SK-N-SH (cell line): Measurements from ENCODE around the gene PRTFDC1. TPM values are rescaled to one million over a fixed set of nuclear protein-coding genes. Genes with fewer than 3 reads are reported as not detected.

Experiments used
- CTCF ChIA-PET: fragments of 300-600, 350-600 bp; formaldehyde crosslinking; extraction: SDS; loops from one replicate; lab custom pipeline; 2021; lab: Yijun Ruan, JAX
- POLR2A ChIA-PET: fragments of 350-600 bp; sonication (Branson Sonifier 250); formaldehyde crosslinking; extraction: SDS; loops from one replicate; lab custom pipeline; 2020; ENCODE audit warnings: antibody characterized with exemption, inconsistent platforms; lab: Yijun Ruan, JAX
- DNase-seq: peaks from one replicate; pipeline ENCODE4 v3.0.0; 2012
- H2AFZ ChIP-seq: fragments of 200-600 bp; sonication (generic); 2 replicates; pipeline ENCODE4 v1.8.1; 2016; ENCODE audit warnings: antibody characterized with exemption, mild to moderate bottlenecking, low read depth
- H3F3A ChIP-seq: fragments of 200-600 bp; sonication (generic); replicated peaks from 2 replicates; pipeline ENCODE3; 2016; ENCODE audit warnings: antibody characterized with exemption, mild to moderate bottlenecking; ENCODE audit not compliant: insufficient read depth
- H3K27ac ChIP-seq, 2 experiments: fragments of 200-500 bp in 1 of 2; fragments of 200-600 bp in 1 of 2; sonication (Bioruptor generic) in 1 of 2; sonication (generic), shearing (Covaris generic) in 1 of 2; 2 replicates each; pipeline versions ENCODE4 v1.5.1 to v1.6.1; 2014 to 2016; ENCODE audit warnings: low read depth in 2 of 2, inconsistent platforms in 1 of 2, low read length in 1 of 2, mild to moderate bottlenecking in 1 of 2, mixed read lengths in 1 of 2
- H3K27me3 ChIP-seq: fragments of 200-600 bp; sonication (generic), shearing (Covaris generic); 2 replicates; pipeline ENCODE4 v1.6.1; 2016; ENCODE audit warnings: mixed run types; ENCODE audit not compliant: insufficient read depth
- H3K36me3 ChIP-seq, 2 experiments: fragments of 200-500 bp in 1 of 2; fragments of 200-600 bp in 1 of 2; sonication (Bioruptor generic) in 1 of 2; sonication (generic) in 1 of 2; replicated peaks in 1 of 2; 2 replicates each; pipeline versions ENCODE3 to v1.5.1; 2014 to 2016; ENCODE audit warnings: low read length in 1 of 2, mild to moderate bottlenecking in 1 of 2; ENCODE audit not compliant: insufficient read depth in 2 of 2, control insufficient read depth in 1 of 2
- H3K4me1 ChIP-seq, 2 experiments: fragments of 200-500 bp in 1 of 2; fragments of 200-600 bp in 1 of 2; sonication (Bioruptor generic) in 1 of 2; sonication (generic), shearing (Covaris generic) in 1 of 2; 2 replicates each; pipeline versions ENCODE4 v1.5.1 to v1.6.1; 2014 to 2016; ENCODE audit warnings: low read depth in 1 of 2, low read length in 1 of 2, mixed run types in 1 of 2; ENCODE audit not compliant: insufficient read depth in 2 of 2, control insufficient read depth in 1 of 2
- H3K4me2 ChIP-seq: fragments of 200-600 bp; sonication (generic), shearing (Covaris generic); 2 replicates; pipeline ENCODE4 v1.6.1; 2017; ENCODE audit warnings: mixed run types
- H3K4me3 ChIP-seq, 2 experiments: fragments of 200-500 bp in 1 of 2; fragments of 200-600 bp in 1 of 2; sonication (Bioruptor generic) in 1 of 2; sonication (generic), shearing (Covaris generic) in 1 of 2; 2 replicates each; pipeline versions ENCODE4 v1.5.1 to v1.8.1; 2014 to 2016; ENCODE audit warnings: low read depth in 2 of 2, inconsistent platforms in 1 of 2, low read length in 1 of 2, mild to moderate bottlenecking in 1 of 2, mixed read lengths in 1 of 2, moderate library complexity in 1 of 2
- H3K79me2 ChIP-seq: fragments of 200-600 bp; sonication (generic); 2 replicates; pipeline ENCODE4 v1.8.1; 2017; ENCODE audit warnings: mild to moderate bottlenecking; ENCODE audit not compliant: insufficient read depth
- H3K9ac ChIP-seq: fragments of 200-600 bp; sonication (generic); 2 replicates; pipeline ENCODE4 v1.6.1; 2017; ENCODE audit warnings: mixed run types
- H3K9me2 ChIP-seq: fragments of 200-600 bp; sonication (generic); 2 replicates; pipeline ENCODE4 v1.6.1; 2017; ENCODE audit warnings: mixed run types
- H3K9me3 ChIP-seq: fragments of 200-600 bp; sonication (generic); 2 replicates; pipeline ENCODE4 v1.6.1; 2017; ENCODE audit warnings: mixed run types, mild to moderate bottlenecking, moderate library complexity
- H4K20me1 ChIP-seq: fragments of 200-600 bp; sonication (generic); 2 replicates; pipeline ENCODE4 v1.6.1; 2017; ENCODE audit warnings: mild to moderate bottlenecking, mixed run types; ENCODE audit not compliant: insufficient read depth
- ELF1 ChIP-seq: IDR thresholded peaks from 2 replicates; pipeline ENCODE4 v1.4.0; 2012
- EP300 ChIP-seq, 2 experiments: IDR thresholded peaks; 2 replicates each; pipeline versions ENCODE4 v1.4.0 to v1.6.1; 2012; ENCODE audit warnings: borderline replicate concordance in 1 of 2, low read depth in 1 of 2, low read length in 1 of 2
- FOSL2 ChIP-seq: IDR thresholded peaks from 2 replicates; pipeline ENCODE4 v1.4.0; 2012; ENCODE audit warnings: low read depth, mild to moderate bottlenecking, moderate library complexity, borderline replicate concordance
- FOXM1 ChIP-seq: IDR thresholded peaks from 2 replicates; pipeline ENCODE4 v1.4.0; 2012; ENCODE audit warnings: low read depth, mild to moderate bottlenecking
- GATA2 ChIP-seq: sonication (generic); formaldehyde crosslinking; IDR thresholded peaks from 2 replicates; pipeline ENCODE4 v1.5.0; 2020; ENCODE audit warnings: mild to moderate bottlenecking, missing genetic modification reagents
- IRF3 ChIP-seq: fragments of 150-350 bp; IDR thresholded peaks from 2 replicates; pipeline ENCODE4 v1.6.1; 2016; ENCODE audit warnings: mild to moderate bottlenecking, low read depth, low read length
- JUND ChIP-seq: IDR thresholded peaks from 2 replicates; pipeline ENCODE4 v1.4.0; 2012
- NFIC ChIP-seq: IDR thresholded peaks from 2 replicates; pipeline ENCODE4 v1.4.0; 2012; ENCODE audit warnings: borderline replicate concordance
- NRF1 ChIP-seq: IDR thresholded peaks from 2 replicates; pipeline ENCODE4 v1.6.1; 2012; ENCODE audit warnings: low read depth, mild to moderate bottlenecking, low read length
- PBX3 ChIP-seq: IDR thresholded peaks from 2 replicates; pipeline ENCODE4; 2012
- RFX5 ChIP-seq: IDR thresholded peaks from 2 replicates; pipeline ENCODE4 v1.6.1; 2012; ENCODE audit warnings: mild to moderate bottlenecking, improper control_type of control experiment, low read length
- SMC3 ChIP-seq: IDR thresholded peaks from 2 replicates; pipeline ENCODE4 v1.6.1; 2012; ENCODE audit warnings: low read depth, low read length, improper control_type of control experiment
- TCF12 ChIP-seq: IDR thresholded peaks from 2 replicates; pipeline ENCODE4 v1.4.0; 2012
- YY1 ChIP-seq: IDR thresholded peaks from 2 replicates; pipeline ENCODE4 v1.4.0; 2012; ENCODE audit warnings: low read depth, mild to moderate bottlenecking
- ZBTB33 ChIP-seq: IDR thresholded peaks from 2 replicates; pipeline ENCODE4 v1.4.0; 2012; ENCODE audit warnings: low read depth, borderline replicate concordance
- WGBS: methylation state at CpG from one replicate; pipeline ENCODE4 v1.1.6; 2017; ENCODE audit warnings: low lambda C conversion rate; 5-methylcytosine and 5-hydroxymethylcytosine counted together
- polyA plus RNA-seq, 3 experiments: library from polyadenylated mRNA; depleted of rRNA; stranded (reverse); fragments of >200 nt; gene quantifications; 2 replicates each; pipeline ENCODE4 v1.2.3, GENCODE V29; 2012
- TF ChIP-seq, protein P1 (sequence below): IDR thresholded peaks from 2 replicates; pipeline ENCODE4 v1.4.0; 2012; ENCODE audit warnings: low read depth, borderline replicate concordance
- TF ChIP-seq, protein P2 (sequence below): IDR thresholded peaks from 2 replicates; pipeline ENCODE4 v1.6.1; 2012; ENCODE audit warnings: mild to moderate bottlenecking, low read depth, low read length, moderate library complexity

Gene PRTFDC1
- polyA plus RNA-seq, 1 of the 3 experiments (the other 2 are of a cell fraction), result 6.6 TPM

DNA sequence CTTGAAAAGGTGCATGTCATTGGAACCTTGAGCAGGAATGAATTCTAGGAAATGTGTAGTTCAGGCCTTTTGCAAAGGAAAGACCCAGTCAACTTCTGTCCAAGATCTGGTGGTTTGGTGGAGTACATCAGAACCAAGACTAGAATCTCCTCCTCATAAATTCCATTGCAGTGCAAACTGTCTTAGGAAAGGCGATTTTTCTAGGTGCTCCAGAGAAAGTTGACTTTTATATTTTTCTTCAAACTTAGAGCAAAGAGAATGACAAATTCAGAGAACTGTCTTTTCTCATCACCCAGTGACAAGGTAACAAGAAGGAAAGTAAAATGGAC, 50.0 kb downstream of the PRTFDC1 start (continued):
- TF ChIP-seq ZBTB33 (no peak), TCF12 (no peak), PBX3 (no peak), ELF1 (no peak), RFX5 (no peak), EP300 (IDR thresholded peaks at IDR 0.05; ENCODE audit: borderline replicate concordance in 1 of 2, low read depth in 1 of 2, low read length in 1 of 2) (no peak)

DNA sequence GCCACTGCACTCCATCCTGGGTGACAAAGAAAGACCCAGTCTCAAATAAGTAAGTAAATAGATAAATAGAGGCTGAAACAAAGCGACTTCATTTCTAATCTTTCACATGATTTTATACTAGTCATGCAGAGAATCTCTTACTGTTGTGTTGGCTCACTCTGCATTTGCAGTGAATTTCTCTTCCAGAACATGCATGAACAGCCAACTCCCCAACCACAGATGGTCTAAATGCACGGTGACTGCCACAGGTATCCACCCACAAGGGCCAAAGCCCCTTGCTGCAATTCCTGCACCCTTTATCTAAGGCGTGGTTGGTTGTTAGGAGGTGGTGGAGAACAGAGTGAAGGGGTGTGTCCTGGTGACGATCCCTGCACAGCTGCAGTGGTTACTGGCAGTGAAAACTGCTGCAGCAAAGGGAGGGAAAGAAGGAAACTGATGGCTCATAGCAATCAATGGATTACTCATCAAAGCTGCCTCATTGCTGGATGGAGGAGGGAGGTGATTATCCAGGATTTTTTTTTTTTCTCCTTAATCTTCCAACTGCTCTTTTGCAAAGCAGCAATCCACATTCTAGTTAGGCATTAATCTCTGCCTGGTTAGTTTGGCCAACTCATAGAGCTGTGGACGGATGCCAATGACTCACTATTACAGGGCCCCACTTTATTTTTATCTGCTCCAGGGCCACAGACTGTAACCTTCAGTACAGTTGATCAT, 50.6 kb downstream of the PRTFDC1 start:
- ChIA-PET CTCF (no interaction called here), POLR2A (no interaction called here)
- no peak for DNase-seq
- Histone ChIP-seq H4K20me1 (no peaks in the 10 kb centered on the region), H3K4me3 (peak overlapping the region in 1 of 2 experiments; percentile 9; a peak in 1 of 4 replicates), H3K9me3 (no peaks in the 10 kb centered on the region), H3F3A (peaks cover 26% of the 10 kb centered on the region), H2AFZ (no peak overlapping the region), H3K9ac (no peak overlapping the region), H3K79me2 (no peaks in the 10 kb centered on the region), H3K4me1 (peaks cover 3 to 21% of the 10 kb centered on the region in 2 experiments; a peak in 2 of 4 replicates), H3K4me2 (peak overlapping the region; percentile 79), H3K27me3 (no peaks in the 10 kb centered on the region), H3K36me3 (no peaks in the 10 kb centered on the region), H3K27ac (peak overlapping the region; percentile 20 to 74; a peak in 3 of 4 replicates), H3K9me2 (no peaks in the 10 kb centered on the region)
- 18% methylated on average over 5 of the region's 5 CpGs for WGBS
- TF ChIP-seq TCF12 (peak; percentile 92), NRF1 (no peak), ZBTB33 (0 out of 2 replicates have a peak, but pooled peaks have one; percentile 44), SMC3 (no peak), JUND (peak; percentile 89), FOSL2 (peak; percentile 94; the same call in 1 of the 2 replicates), YY1 (no peak), GATA2 (CRISPR knock-in tag) (no peak), PBX3 (peak; percentile 93), FOXM1 (peak; percentile 66; the same call in 1 of the 2 replicates), IRF3 (no peak), NFIC (peak; percentile 97)
- TF ChIP-seq, protein P1, sequence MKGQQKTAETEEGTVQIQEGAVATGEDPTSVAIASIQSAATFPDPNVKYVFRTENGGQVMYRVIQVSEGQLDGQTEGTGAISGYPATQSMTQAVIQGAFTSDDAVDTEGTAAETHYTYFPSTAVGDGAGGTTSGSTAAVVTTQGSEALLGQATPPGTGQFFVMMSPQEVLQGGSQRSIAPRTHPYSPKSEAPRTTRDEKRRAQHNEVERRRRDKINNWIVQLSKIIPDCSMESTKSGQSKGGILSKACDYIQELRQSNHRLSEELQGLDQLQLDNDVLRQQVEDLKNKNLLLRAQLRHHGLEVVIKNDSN, result no peak
- TF ChIP-seq, protein P2, sequence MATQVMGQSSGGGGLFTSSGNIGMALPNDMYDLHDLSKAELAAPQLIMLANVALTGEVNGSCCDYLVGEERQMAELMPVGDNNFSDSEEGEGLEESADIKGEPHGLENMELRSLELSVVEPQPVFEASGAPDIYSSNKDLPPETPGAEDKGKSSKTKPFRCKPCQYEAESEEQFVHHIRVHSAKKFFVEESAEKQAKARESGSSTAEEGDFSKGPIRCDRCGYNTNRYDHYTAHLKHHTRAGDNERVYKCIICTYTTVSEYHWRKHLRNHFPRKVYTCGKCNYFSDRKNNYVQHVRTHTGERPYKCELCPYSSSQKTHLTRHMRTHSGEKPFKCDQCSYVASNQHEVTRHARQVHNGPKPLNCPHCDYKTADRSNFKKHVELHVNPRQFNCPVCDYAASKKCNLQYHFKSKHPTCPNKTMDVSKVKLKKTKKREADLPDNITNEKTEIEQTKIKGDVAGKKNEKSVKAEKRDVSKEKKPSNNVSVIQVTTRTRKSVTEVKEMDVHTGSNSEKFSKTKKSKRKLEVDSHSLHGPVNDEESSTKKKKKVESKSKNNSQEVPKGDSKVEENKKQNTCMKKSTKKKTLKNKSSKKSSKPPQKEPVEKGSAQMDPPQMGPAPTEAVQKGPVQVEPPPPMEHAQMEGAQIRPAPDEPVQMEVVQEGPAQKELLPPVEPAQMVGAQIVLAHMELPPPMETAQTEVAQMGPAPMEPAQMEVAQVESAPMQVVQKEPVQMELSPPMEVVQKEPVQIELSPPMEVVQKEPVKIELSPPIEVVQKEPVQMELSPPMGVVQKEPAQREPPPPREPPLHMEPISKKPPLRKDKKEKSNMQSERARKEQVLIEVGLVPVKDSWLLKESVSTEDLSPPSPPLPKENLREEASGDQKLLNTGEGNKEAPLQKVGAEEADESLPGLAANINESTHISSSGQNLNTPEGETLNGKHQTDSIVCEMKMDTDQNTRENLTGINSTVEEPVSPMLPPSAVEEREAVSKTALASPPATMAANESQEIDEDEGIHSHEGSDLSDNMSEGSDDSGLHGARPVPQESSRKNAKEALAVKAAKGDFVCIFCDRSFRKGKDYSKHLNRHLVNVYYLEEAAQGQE, result peak; percentile 39; the same call in 1 of the 2 replicates
